NCI-H345 treated with DMSO at 0.1 percent for 48 hours (cell line): ENCODE measurements around the gene MTARC2.

ENCODE experiments used
- DNase-seq: peaks from one replicate; lab custom pipeline; 2025; ENCODE audit not compliant: unreplicated experiment; lab: John Stamatoyannopoulos, UW

Gene MTARC2

GRCh38 chr1:220767312-220768125 is 19.4 kb downstream of the MTARC2 start:
- no peak for DNase-seq

GRCh38 chr1:220768126-220768601 is 20.0 kb downstream of the MTARC2 start:
- DNase-seq, result no peak

DNA sequence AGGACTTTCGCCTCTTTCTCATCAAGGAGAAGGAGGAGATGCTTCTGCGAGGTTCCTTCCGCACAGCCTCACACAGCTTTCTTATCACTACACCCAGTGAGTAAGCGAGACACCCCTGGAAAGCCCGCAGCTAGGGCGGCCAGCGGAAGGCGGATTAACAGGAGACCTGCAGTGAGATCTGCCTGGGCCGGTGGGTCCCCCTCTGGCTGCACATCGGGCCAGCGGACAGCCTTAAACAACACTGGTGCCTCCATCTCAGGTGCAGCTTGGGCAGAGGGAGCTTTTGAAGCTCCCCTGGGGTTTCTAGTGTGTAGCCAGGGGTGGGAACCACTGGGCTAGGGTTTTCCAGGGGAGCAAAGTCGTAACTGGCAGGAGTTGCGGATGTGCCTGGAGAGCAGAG is 21.1 kb downstream of the MTARC2 start:
- no peak for DNase-seq

DNA sequence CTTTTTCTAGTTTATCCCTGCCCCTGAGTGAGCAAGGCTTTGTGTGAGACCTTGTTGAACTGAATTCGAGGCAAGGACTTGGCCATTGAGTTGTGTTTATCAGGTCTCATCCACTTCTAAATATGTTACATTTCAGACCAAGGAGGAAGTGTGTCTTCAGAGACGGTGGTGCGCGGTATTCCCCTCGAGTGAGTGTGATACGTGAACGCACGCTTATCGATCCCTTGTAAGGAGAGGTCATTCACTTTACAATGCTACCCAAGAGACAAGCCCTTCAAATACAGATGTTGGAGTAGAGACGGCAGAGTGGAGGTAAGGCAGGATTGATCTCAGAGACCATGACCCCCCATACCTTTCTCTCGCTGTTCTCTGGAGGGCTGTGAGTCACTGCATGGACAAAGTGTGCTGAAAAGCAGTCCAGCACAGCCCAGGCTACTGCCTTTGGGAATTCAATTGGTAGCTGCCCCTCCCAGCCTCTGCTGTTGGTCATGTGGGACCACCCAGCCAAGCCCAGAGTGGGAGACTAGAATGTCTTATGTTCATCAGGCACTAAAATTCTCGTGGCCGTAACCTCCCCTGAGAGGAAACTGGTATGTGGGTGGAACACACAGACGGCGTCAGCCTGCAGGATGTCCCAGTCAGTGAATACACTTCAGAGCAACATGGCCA is 22.3 kb downstream of the MTARC2 start:
- DNase-seq, result no peak

GRCh38 chr1:220772846-220773245 is 24.7 kb downstream of the MTARC2 start:
- no peak for DNase-seq

DNA sequence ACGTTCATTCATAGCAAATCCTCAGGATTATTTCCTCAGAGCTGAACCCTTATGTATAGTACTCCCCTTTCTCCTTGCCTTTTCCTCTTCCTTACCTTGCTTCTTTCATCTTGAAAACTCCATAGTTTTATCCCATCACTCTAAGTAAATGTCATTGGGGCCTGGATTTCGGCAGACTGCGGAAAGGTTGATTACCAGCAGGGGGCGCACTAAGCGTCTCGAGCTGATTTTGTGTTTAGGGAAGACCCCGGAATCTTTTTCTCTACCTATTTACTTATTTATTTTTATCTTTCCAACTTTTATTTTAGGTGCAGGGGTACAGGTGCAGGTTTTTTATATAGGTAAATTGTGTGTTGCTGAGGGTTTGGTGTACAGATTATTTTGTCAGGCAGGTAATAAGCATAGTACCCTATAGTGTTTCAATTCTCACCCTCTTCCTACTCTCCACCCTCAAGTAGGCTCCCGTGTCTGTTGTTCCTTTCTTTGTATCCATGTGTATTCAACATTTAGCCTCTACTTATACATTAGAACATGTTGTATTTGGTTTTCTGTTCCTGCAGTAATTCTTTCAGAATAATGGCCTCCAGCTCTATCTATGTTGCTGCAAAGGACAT is 27.2 kb downstream of the MTARC2 start:
- DNase-seq, result no peak

DNA sequence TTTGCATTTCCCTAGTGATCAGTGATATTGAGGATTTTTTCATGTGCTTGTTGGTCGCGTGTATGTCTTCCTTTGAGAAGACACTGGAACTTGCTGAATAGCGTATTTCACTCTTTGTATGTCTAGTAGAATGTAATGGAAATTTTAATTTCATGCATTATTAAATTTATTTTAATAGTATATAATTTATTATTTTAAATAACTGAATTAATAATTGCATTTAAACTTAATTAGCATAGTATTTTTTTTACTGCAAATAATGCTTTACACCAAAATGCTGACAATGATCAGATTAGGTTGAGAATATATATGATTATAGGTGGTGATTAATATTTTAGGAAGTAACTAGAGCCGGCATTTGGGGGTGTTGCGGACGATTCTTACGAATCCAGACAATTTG is 28.1 kb downstream of the MTARC2 start:
- DNase-seq, result no peak

DNA sequence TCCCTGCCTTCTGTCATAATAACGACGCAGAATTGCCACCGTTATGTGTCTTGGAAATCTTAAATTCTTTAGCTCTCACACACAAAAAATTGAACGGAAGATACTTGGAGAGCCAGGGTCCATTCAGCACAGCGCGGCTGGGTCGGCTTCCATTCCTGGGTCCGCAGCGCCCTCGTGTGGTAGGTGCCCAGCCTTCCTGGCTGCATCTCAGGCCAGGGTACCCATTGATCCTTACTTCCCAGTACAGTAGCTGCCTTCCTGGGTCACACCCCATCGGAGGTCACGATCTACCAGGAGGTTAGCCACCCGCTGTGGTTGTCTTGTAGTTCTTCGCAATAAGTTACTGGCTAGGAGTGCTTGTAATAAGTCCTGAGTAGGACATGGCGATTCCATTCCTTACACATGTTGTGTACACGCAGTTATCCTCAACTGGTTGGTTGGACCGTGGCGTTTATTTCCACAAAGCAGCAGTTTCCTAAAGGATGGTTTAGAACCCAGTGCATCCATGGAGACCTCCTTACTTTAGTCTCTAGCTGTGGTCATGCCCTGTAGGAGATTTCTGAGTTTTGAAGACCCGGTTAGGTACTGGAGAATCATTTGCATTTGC is 28.7 kb downstream of the MTARC2 start:
- peak; percentile 61 for DNase-seq

DNA sequence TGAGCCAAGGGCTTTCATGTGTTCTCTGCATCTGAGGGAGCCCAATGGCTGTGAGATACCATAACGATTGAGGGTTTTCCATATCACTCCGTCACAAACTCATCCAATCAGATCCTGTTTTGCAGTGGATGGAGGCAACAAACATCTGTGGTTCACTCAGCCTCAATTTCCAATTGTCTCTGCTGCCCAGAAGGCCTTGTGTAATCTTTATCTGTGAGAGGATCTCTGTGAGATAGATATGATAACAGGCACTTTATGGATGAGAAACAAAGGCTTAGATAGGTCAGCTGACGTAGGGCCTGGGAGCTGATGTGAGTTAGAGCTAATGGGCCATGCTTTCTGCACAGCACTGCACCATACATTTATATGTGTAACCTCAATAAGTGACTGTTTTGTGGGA is 35.3 kb downstream of the MTARC2 start:
- no peak for DNase-seq

DNA sequence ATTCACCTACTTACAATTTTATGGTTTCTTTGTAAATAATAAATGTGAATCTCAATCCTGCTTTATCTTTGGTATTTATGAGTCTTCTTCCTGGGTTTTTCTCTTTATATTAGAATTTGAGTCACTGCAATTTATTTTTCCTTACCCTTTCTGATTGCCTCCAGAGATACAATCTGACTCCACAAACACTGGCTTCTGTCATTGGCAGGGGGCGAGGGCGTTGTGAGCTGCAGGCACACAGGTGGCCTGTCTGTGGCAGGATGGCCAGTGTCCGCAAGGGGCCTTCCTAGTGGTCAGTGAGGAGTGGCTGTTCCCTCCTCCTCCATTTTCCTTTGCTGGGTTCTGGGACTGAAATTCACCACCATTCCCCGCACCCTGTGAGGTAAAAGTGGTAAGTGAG is 36.6 kb downstream of the MTARC2 start:
- no peak for DNase-seq

DNA sequence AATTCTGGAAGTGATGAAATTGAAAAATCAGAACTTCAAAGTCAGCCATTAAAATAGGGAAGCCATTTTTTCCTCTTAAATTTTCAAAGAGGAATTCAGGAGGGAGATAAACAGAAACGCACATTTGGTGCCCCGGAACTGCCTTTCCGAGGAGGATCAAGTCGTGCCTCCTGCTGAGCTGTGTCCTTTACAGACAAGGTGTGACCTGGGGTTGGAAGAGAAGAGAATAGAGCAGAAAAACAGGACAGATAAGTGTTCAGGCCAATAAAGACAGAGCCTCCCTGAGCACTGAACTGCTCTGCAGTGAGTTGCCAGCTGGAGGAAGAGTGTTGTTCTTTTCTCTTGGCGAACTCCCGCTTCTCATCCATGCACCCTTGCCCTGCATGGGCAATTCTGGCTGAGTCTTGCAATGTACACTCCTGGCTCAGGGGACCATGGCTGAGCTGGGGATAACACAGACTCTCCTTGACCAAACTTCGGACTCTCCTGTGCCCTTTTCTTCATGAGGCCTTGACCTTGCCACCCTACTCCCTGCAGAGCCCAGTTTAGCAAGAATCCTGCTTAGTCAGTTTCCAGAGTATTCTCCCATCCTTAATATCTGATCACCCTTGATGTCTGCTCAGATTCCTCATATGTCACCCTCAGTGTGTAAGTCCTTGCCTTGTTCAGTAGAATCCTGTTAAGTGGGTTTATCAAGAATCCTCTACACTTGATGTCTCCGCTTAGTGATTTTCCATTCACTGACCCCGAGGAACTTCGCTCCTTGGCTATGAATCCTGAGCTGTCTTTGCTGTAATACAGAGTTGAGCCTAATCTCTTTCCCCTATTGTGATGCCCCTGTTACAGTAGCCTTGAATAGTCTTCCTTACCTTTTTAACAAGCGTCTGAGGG is 37.3 kb downstream of the MTARC2 start:
- no peak for DNase-seq

GRCh38 chr1:220786057-220786336 is 37.9 kb downstream of the MTARC2 start:
- DNase-seq, result no peak

DNA sequence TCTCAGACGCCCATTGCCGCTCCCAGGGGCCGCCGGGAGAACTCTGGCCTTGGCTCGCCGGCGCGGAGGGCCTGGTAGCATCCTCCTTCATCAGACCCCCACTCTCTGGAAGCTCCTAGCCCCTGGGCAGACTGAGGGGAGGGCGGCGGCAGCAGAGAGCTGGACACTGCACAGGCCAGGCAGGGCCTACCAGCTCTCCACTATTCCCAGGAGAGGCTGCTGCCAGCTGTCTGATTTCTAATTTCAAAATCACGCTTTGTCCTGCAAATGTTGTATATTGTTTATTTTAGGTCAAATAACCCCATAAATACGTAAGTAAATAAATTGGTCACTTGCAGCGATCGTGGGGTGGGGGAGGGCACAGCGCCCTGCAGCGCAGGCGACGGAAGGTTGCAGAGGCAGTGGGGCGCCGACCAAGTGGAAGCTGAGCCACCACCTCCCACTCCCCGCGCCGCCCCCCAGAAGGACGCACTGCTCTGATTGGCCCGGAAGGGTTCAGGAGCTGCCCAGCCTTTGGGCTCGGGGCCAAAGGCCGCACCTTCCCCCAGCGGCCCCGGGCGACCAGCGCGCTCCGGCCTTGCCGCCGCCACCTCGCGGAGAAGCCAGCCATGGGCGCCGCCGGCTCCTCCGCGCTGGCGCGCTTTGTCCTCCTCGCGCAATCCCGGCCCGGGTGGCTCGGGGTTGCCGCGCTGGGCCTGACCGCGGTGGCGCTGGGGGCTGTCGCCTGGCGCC is 38.4 kb downstream of the MTARC2 start, which contains the start of gene MTARC1:
TSS of gene MTARC1 (plus strand) at position 577 of the 732 bp plus-strand sequence. CDS start at position 609, 32 bp downstream.
- DNase-seq, result peak; percentile 67

GRCh38 chr1:220787069-220787619 is 39.0 kb downstream of the MTARC2 start:
- peak; percentile 41 for DNase-seq

DNA sequence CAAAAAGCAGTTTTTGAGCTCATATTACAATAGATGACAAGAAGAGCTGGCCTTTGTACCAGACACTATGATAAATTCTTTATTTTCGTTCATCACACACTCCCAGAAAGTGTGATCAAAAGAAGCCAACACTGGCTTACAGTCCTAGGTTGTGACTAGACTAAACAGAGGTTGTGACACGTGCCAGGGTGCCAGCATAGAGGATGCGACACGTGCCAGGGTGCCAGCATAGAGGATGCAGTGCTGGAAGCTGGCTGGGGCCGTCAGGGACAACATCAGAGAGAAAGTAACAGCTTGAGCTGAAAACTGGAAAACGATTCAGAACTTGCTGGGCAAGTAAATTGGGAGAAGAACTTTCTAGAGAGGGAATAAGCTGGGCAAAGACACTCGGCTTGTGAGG is 40.8 kb downstream of the MTARC2 start:
- no peak for DNase-seq

GRCh38 chr1:220789532-220790147 is 41.5 kb downstream of the MTARC2 start:
- DNase-seq, result no peak

DNA sequence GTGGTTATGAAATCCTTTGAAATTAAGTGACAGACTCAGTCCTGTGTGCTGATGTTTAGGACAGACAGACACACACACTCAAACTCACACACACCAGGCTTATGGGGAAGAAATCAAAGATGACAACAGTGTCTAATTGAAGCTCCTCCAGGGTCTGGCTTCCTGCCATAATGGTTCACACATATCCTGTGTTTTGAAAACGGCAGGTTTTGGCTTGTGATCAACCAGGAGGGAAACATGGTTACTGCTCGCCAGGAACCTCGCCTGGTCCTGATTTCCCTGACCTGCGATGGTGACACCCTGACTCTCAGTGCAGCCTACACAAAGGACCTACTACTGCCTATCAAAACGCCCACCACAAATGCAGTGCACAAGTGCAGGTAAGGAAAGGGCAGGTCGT is 43.2 kb downstream of the MTARC2 start:
- peak; percentile 11 for DNase-seq

DNA sequence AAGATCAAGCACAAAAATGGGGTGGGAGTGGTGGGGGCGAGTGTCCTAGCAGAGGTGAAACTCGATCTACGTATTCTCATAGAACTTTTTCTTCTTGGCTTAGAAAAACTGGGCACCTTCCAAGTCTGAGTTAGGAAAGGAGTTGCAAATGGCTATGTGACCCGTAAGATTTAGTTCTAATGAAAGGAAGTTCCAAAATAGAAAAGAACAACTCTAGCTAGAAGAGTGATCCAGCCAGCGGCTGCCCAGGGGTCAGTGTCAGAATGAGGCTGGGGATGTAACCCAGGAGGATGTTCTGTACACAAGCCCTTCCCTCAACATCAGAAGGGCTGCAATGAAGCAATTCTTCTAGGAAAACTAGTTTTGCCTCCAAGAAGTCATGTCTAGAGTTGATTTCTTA is 43.8 kb downstream of the MTARC2 start:
- no peak for DNase-seq

DNA sequence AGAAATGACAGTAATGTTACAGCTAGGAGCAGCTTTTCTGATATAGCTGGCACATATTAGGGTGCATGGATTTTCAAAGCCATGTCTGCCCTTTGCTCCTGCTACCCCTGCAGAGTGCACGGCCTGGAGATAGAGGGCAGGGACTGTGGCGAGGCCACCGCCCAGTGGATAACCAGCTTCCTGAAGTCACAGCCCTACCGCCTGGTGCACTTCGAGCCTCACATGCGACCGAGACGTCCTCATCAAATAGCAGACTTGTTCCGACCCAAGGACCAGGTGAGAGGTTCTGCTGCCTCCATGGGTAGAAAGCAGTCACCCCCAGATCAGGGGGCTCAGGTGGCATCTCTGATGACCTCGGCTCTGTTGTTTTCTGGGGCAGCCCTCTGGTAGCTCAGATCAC is 48.4 kb downstream of the MTARC2 start:
- DNase-seq, result no peak
